MG63 (cell line): ENCODE data around the gene DKC1. TPM values are rescaled to one million over a fixed set of nuclear protein-coding genes. Genes with fewer than 3 reads are reported as not detected.
A peak's percentile ranks its signal among the peaks of the same experiment; 100 is the strongest.

Experiments used
- DNase-seq: peaks from one replicate; pipeline ENCODE4 v3.0.0-alpha.2; 2020
- H3K27me3 ChIP-seq: fragments of 250-450 bp; sonication (Bioruptor Pico); 2 replicates; pipeline ENCODE4 v1.5.1; 2020; ENCODE audit warnings: mild to moderate bottlenecking, moderate library complexity
- H3K36me3 ChIP-seq: fragments of 250-450 bp; sonication (Bioruptor Pico); 2 replicates; pipeline ENCODE4 v1.5.1; 2020; ENCODE audit warnings: mild to moderate bottlenecking, moderate library complexity
- H3K4me3 ChIP-seq: fragments of 250-450 bp; sonication (Bioruptor Pico); 2 replicates; pipeline ENCODE4 v1.5.1; 2020; ENCODE audit warnings: mild to moderate bottlenecking, moderate library complexity
- H3K9me3 ChIP-seq: fragments of 250-450 bp; sonication (Bioruptor Pico); 2 replicates; pipeline ENCODE4 v1.5.1; 2020; ENCODE audit warnings: mild to moderate bottlenecking, moderate library complexity
- total RNA-seq: library from RNA; depleted of rRNA; stranded (reverse); fragments of >200 nt; shearing (Covaris generic); gene quantifications from 2 replicates; pipeline ENCODE4 v1.2.3, GENCODE V29; 2014; ENCODE audit warnings: low replicate concordance; rRNA removed

DKC1 gene
- total RNA-seq = 34.1 and 41.0 TPM in 2 replicates

DNA sequence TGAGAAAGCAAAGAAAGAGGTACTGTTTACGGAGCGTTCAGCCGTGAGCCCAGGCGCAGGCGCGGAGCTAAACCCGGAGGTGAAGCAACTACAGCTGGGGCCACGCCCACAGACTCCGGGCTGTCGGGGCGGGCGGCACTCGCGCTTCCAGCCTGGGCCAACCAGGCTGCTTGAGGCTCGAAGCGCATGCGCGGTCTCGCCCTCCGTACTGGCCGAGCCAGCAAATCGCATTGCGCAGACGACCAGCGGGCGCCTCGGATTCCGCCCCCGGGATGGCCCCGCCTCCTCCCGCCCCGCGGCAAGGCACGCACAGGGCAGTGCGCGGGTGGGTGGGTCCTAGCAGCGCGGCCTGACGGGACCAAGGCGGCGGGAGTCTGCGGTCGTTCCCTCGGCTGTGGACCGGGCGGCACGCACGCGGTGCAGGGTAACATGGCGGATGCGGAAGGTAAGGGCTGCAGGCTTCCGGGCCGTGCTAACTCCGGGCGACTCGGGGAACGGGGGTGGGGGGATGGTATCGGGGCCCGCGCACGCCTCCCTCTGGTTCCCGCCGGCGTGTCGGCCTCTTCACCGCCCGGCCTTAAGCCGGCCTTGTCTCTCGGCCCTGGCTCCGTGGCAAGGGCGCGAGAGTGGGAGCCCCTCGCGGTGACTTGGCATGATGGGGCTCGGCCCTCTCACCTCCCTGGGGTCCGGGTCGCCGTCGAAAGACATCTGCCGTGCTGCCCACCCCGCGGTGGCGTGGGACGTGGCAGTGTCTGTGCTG, at the start of gene DKC1:
Gene DKC1 (plus strand): TSS at position 328 of the 760 bp plus-strand sequence. CDS start 102 bp downstream, at position 430.
- DNase-seq = peak; percentile 95
- Histone ChIP-seq H3K4me3 (peak within 1 kb of the TSS; percentile 81), H3K36me3 (peaks cover 29% of the 10 kb centered on the region), H3K27me3 (no peaks in the 10 kb centered on the region), H3K9me3 (no peaks in the 10 kb centered on the region)

DNA sequence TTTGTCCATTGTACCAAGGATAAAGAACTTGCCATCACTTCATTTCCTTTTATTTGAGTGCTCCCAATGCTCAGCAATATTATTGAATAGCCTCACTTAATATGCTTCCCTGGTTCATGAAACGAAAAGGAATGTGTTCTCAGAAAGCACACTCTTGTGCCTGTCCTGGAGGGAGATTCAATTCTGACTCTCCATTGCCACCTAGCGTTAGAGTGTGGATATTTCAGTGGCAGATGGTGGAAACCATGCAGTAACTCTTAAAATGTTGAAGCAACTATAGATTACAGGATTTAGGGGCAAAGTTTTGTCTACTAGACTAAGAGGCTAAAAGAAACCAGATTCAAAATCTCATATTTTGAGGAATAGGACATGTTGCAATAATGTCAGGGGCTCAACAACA, 47.7 kb upstream of the DKC1 start:
- Histone ChIP-seq H3K9me3 (no peaks in the 10 kb centered on the region), H3K27me3 (no peaks in the 10 kb centered on the region), H3K4me3 (no peak overlapping the region), H3K36me3 (no peaks in the 10 kb centered on the region)
- DNase-seq = no peak

DNA sequence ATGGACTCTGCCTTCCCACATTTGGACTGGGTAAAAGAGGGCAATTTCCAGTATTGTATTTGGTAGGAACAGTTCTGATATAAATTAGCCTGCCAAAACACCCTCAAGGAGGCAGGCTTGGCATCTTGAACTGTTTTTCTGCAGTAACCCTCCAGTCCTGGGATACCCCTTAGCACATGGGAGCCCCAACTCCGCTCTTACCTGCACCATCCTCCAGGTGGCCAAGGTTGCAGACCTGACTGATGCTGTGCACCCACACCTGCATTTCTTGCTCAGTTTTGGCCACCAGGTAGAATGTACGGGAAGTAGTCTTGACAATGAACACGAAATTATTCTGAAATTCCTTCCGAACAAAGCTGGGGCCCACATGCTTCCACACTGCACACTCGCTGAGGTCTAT, 46.8 kb upstream of the DKC1 start:
- DNase-seq = no peak

DNA sequence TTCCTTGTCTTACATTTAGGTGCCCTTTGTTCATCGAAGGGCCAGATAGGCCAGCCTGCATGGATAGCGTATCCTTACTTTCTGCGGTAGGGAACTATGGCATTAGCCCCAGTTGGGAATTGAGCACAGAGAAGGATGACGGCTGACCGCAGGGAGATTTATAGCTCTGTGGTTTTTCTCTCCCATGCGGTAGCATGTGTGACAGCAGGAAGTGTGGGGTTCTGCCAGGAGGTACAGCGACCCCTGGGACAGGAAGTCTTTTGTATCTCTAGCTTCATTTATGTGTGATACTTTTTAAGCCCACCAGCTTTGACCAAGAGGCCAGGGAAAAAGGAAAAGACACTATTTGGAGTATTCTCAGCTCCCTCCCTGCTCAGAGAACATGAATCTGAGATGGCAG, 44.8 kb upstream of the DKC1 start:
- Histone ChIP-seq H3K27me3 (no peaks in the 10 kb centered on the region), H3K9me3 (no peaks in the 10 kb centered on the region), H3K4me3 (no peak overlapping the region), H3K36me3 (no peaks in the 10 kb centered on the region)
- DNase-seq = no peak

More for the DNA sequence above, 46.8 kb upstream of the DKC1 start:
- H3K9me3 ChIP-seq = no peaks in the 10 kb centered on the region
- H3K27me3 ChIP-seq = no peaks in the 10 kb centered on the region
- no peaks in the 10 kb centered on the region for H3K36me3 ChIP-seq
- no peak overlapping the region for H3K4me3 ChIP-seq

DNA sequence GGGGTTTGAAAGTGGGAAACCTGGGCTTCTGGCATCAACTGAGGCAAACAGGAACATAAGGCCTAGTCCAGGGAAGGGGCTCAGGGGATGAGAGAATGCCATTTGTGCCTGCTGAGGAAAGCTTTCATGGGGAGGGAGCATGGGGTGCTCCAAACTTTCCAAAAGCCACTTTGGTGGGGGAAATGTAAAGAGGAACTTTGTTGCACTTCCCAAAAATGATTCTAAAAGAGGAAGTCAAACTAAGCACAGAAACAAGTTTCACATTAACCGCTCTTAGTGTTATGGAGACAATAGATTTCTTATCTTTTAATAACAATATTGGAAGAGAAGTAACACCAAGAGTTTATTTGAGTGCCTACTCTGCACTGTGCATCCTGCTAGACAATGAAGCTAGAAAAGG, 44.0 kb upstream of the DKC1 start:
- no peaks in the 10 kb centered on the region for H3K9me3 ChIP-seq
- no peak for DNase-seq
- H3K27me3 ChIP-seq = no peaks in the 10 kb centered on the region
- H3K4me3 ChIP-seq = no peak overlapping the region
- no peaks in the 10 kb centered on the region for H3K36me3 ChIP-seq

DNA sequence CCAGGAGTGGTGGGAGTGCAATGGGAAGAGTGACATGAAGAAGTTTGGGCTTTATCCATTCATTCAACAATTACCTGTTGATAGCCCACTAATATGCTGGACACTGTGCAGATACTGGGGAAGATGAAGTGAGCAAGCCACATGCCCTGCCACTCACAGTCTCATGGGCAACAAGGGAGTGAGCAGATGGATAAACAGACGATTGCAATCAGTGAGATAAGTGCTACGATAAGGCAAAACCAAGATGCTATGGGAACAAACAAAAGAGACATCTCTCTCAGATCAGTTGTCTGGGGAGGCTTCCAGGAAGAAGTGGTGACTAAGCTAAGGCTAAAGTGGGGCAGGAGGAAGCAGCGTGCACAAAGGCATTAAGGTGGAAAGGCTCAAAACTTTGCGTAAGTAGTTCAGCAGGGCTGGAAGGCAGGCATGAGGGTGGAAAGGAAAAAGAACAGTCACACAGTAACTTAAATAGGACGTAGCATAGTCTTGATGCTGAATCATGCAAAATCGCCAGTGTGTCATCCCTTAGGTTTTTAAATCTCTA, 43.5 kb upstream of the DKC1 start:
- no peaks in the 10 kb centered on the region for H3K27me3 ChIP-seq
- no peaks in the 10 kb centered on the region for H3K9me3 ChIP-seq
- no peak overlapping the region for H3K4me3 ChIP-seq
- DNase-seq = no peak
- no peaks in the 10 kb centered on the region for H3K36me3 ChIP-seq

DNA sequence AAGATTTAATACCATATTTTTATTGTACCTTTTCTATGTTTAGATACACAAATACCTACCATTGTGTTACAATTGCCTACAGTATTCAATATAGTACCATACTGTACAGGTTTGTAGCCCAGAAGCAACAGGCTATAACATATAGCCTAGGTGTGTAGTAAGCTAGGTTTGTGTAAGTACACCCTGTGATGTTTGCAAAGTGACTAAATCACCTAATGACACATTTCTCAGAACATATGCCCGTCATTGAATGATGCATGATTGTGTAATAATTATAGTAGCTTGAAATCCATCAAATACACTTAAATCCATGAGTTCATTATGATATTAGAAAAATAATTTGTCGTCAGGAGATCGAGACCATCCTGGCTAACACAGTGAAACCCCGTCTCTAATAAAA, 42.6 kb upstream of the DKC1 start:
- Histone ChIP-seq H3K4me3 (no peak overlapping the region), H3K9me3 (no peaks in the 10 kb centered on the region), H3K36me3 (no peaks in the 10 kb centered on the region), H3K27me3 (no peaks in the 10 kb centered on the region)
- no peak for DNase-seq

DNA sequence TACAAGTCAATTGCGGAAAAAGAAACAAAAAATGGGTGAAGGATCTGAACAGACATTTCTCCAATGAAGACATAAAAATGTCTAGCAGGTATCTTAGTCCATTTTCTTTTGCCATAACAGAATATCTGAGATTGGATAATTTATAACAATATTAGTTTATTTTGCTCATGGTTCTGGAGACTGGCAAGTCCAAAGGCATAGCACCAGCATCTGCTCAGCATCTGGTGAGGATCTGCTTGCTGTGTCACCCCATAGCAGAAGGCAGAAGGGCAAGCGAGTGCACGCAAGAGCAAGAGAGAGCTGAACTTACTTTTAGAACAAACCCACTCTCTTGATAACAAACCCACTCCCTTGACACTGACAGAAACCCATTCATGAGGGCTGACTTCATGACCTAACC, 41.5 kb upstream of the DKC1 start:
- no peaks in the 10 kb centered on the region for H3K36me3 ChIP-seq
- no peaks in the 10 kb centered on the region for H3K9me3 ChIP-seq
- no peak for DNase-seq
- H3K4me3 ChIP-seq = no peak overlapping the region
- H3K27me3 ChIP-seq = no peaks in the 10 kb centered on the region

DNA sequence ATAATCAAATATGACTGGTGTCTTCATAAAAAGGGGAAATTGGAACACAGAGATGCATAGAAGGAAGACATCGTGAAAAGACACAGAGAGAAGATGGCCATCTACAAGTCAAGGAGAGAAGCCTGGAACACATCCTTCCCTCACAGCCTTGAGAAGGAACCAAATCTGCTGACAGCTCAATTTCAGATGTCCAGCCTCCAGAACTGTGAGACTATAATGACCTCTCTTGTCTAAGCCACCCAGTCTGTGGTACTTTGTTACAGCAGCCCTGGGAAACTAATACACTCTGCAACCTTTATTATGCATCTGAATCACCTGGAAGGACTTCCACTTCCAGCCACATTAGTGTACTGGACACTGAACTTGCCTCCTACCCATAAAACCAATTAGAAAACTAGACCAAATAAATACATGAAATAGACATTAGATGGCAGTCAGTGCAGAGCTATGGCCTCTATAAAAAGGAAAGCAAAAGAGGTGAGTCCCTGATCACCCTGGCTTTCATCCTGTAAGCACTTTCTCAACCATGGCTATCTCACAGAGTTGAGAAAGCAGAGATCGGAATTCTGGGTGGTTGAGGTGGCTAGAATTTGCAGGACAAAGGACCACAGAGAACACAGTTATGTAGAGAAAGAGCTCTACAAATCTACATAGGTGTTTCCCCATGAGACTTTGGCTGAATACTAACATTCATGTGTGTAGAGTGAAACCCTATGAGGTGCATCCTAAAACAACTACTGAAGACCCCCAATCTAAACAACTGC, 37.5 kb upstream of the DKC1 start:
- Histone ChIP-seq H3K9me3 (no peaks in the 10 kb centered on the region), H3K36me3 (no peaks in the 10 kb centered on the region)
- no peak for DNase-seq

DNA sequence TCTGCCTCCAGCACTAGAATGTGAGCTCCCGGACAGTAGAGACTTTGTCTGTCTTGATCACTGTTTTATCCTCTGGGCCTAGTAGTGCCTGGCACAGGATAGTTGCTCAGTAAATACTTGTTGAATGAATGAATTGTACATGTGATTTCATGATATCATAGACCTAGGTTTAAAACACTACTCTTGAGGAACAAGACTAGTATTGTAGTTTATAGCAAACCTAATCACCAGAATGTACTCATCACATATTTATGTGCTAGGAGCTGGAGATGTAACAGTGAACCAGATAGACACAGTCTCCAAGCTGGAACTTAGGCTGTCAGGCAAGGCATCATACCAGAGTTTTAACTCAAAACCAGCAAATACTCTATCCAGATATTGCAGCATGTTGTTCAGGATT, 35.2 kb upstream of the DKC1 start:
- no peaks in the 10 kb centered on the region for H3K9me3 ChIP-seq
- DNase-seq = no peak
- H3K36me3 ChIP-seq = no peaks in the 10 kb centered on the region
- H3K27me3 ChIP-seq = no peaks in the 10 kb centered on the region
- no peak overlapping the region for H3K4me3 ChIP-seq

More for the DNA sequence above, 37.5 kb upstream of the DKC1 start:
- no peak overlapping the region for H3K4me3 ChIP-seq
- H3K27me3 ChIP-seq = no peaks in the 10 kb centered on the region

DNA sequence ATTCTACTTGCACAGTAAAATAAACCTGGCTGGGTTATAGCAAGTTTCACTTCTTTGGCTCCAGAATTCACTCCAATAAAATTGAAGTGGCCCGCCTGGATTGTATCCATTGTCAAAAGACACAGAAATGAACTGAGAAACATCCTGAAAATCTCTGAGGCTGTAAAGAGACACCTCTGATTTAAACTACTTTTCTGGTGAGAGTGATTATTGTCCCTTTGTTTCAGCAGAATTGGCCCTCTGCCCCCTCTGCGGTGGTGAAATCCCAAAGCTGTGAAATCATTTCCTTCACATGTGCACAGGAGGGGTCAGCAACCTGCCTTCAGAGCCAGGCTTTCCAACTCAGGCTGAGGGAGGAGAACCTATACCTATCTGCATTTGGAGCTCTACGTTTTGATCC, 34.8 kb upstream of the DKC1 start:
- Histone ChIP-seq H3K9me3 (no peaks in the 10 kb centered on the region), H3K4me3 (no peak overlapping the region), H3K36me3 (no peaks in the 10 kb centered on the region), H3K27me3 (no peaks in the 10 kb centered on the region)
- peak; percentile 73 for DNase-seq

DNA sequence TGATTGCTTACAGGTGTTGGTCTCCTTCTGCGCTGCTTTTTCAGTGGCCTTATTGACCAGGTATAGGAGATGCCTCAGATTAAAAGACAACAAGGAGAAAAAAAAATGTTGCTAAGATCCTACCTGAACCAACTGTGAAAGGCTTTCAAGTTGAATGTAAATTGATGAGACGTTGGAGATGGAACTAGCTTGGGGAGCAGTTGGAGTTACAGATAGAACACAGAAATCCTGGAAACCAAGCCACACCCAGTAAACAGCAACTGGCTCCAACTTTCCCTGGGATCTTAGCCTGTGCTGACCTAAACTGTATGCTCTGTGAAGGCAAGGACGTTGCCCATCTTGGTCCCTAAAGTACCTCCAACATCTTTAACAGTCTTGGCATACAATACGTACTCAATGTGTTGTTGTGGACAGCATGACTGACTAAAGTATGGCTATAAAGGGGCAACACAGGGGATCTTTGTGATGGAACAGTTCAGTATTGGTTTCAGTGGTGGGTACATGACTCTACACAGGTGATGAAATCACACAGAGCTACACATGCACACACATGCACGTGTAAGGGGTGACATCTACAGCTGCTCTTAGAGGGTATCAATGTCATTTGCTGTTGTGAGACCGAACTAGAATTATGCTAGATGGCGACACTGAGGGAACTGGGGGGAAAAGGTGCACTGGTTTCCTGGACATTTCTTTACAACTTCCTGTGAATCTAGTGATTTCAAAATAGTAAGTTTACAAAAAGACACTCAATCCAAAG, 34.1 kb upstream of the DKC1 start:
- no peaks in the 10 kb centered on the region for H3K36me3 ChIP-seq
- H3K9me3 ChIP-seq = no peaks in the 10 kb centered on the region
- H3K27me3 ChIP-seq = no peaks in the 10 kb centered on the region
- no peak overlapping the region for H3K4me3 ChIP-seq
- DNase-seq = no peak

DNA sequence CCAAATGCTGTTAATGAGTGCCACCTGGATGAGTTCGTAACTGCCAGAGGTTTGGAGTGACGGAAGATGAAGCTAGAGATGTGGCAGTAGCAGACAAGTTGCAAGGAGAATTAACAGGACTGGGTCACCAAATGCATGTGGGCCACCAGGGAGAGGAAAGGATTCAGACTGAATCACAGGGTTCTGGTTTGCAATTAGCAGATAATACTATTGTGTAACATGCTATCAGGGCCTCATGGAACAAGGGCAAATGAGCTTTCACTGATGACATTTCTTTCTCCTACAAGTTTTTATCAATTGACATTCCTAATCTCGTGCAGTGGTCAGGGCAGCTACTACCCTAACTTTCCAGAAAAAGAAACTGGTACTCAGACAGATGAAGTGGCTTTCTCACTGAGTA, 33.2 kb upstream of the DKC1 start:
- no peak for DNase-seq
- no peak overlapping the region for H3K4me3 ChIP-seq
- no peaks in the 10 kb centered on the region for H3K9me3 ChIP-seq
- no peaks in the 10 kb centered on the region for H3K36me3 ChIP-seq
- H3K27me3 ChIP-seq = no peaks in the 10 kb centered on the region

DNA sequence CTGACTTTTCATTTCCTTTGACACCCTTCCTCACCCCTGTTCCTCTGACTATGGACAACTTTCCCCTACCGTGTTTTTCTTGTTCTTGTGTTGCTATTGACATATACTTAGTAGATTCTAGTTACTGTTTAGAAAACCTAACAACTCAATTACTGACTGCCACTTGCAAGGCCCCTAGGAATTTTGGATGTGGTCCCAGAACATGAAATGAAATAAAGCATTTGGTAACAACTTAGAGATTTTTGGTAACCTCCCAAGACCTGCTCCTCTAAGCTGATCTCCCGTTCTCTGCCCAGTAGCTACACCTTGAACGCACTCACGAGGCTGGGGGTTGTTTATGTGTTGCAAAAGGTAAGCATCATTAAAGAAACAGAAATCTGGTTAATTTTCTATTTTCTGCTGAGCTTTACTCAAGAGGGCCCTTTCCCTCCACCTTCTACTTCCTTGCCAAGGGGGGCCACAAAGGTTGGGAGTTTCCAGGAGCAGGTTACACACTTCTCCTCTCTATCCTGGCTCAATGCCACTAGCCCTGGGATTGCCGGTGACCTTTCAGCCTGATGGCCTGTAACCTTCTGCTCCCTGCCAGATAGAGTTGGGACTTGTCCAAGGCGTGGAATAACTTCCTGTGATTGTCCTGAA, 32.3 kb upstream of the DKC1 start:
- peak; percentile 33 for DNase-seq
- Histone ChIP-seq H3K4me3 (no peak overlapping the region), H3K9me3 (no peaks in the 10 kb centered on the region), H3K36me3 (no peaks in the 10 kb centered on the region), H3K27me3 (no peaks in the 10 kb centered on the region)

DNA sequence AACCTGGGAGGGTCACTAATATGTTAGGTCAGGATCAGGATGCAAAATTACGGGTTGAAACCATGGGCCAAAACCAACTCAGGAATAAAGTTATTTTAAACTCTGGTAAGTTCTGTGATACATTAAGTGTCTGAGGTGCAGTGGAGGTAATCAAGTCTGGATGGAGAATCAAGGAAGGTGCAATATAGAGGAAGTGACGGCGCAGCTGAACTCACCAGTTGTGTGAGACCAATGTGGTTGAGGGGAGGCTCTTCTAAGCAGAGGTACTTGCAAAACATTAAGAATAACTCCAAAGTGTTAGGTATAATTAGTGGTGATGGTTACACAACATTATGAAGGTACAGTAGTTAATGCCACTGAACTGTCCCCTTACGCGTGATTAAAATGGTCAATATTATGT, 31.5 kb upstream of the DKC1 start:
- DNase-seq = no peak
- no peak overlapping the region for H3K4me3 ChIP-seq
- H3K27me3 ChIP-seq = no peaks in the 10 kb centered on the region
- no peaks in the 10 kb centered on the region for H3K9me3 ChIP-seq
- no peaks in the 10 kb centered on the region for H3K36me3 ChIP-seq

DNA sequence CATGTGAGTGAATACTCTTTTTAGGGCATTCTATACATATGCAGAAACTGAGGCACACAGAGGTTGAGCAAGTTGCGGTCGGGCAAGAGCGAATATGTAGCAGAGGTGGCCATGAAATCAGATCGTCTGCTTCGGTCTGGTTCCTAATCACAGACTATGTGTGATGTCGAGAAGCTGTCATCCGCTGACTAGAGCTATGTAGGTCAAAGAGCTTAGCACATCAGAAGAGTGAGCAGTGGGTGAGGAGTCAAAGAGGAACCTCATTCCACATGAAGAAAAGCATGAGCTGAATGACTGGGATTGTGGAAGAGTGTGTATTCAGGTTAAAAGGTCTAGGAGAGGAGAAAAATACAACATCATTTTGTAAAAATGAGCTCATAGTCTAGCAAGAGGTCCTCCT, 30.8 kb upstream of the DKC1 start:
- Histone ChIP-seq H3K27me3 (no peaks in the 10 kb centered on the region), H3K9me3 (no peaks in the 10 kb centered on the region), H3K4me3 (no peak overlapping the region), H3K36me3 (no peaks in the 10 kb centered on the region)
- no peak for DNase-seq
